GM19239 (cell line): ENCODE data around the gene SALL1.

Experiments
- DNase-seq: peaks from one replicate; pipeline ENCODE4 v3.0.0; 2011; ENCODE audit warnings: low spot score; ENCODE audit not compliant: insufficient read length
- FAIRE-seq: peaks from 2 replicates; lab custom pipeline; 2011; peaks lifted over from hg19 to GRCh38; lab: Jason Lieb, UNC

SALL1 gene

DNA sequence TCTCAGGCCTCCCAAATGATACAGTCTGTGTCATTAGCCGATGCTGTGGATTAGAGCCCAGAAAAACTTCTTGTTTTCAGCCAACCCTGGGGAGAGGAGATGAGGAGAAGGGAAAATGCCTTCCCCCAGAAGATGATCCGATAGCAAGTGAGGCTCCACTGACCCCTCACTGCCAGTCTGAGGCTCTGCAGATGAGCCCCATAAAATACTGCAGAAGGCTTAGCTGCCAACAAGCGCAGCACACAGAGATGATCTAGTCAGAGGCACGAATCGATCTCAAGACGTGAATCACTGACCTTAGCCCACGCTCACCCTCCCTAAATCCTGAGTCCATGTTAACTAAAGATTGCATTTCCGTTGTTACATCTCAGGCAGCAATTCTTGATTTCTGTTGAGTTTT lies 31.5 kb downstream of the SALL1 start:
- DNase-seq, result no peak
- no peak for FAIRE-seq

DNA sequence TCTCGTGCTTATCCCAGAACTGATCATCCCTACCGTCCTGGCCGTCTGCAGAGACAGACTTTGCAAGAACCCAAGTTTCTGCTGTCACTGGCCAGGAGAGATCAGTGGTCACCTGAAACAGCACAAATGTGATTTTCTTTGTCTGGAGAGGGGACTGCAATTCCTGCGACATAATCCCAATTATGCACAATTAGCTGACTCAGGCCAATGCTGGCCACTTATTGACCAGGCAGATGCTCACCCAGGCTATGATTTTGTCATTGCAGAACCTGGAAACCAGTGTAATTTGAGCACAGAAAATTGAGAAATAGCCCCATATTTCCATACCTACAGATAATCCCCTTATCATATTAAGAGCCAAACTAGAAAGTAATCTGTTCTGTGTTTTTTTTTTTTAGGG lies 34.7 kb downstream of the SALL1 start:
- no peak for FAIRE-seq

DNA sequence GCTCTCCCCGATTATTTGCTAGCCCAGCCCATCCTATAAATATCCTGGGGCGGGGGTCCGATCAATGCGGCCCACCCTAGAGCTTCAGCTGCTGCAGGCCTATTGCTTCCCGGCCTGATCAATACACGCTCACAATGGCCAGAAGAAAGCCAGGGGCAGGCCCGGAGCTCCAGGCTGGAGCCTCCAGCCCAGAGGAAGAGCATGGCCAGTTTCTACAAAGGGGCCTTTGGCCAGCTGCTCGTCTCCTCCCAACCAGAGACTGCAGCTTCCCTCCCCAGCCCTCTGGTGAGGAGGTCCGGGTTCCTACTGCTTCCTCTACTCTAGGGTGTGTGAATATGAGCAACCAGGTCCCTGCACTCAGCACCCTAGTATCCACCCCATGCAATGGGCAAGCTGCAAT lies 36.7 kb downstream of the SALL1 start:
- no peak for FAIRE-seq

More for the DNA sequence above, 34.7 kb downstream of the SALL1 start:
- no peak for DNase-seq

DNA sequence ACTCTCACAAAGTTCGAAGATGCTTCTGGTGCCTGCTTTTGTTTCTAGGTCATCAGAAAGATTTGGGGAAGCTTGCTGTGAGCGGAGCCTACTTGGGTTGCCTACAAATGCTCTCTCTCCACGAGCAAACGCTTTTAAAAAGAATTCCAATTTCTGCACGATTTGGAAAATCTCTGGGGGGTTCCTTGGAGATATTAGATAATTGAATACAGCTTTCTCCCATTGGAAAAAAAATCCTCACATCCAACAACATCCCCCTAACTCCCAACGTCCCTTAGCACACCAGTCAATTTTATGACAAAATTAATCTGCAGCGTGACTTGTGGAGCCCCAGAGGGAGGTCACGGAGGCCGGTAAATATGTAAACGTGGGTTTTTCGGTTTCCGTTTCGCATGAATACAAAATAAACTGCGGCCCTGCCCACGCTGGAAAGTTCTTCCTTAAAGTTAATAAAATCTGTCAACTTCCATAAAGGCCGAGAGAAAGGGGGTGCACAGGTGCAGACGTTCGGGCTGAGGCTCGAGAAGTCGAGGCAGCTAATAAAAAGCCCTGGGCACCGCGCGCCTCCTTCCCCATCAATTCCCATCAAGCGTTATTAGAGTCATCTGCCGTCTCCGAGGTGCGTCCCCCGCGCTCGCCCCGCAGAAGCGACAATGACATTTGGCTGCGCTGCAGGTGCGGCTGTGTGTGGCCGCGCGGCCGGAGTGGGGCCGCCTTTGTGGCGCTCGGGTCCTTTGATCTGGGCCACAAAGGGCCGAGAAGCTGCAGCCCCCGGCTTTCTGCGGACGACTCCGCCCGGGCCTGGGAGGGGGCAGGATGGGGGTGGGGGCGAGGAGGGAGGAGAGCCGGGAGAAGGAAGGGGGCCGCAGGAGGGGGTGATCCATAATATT lies 37.6 kb downstream of the SALL1 start:
- DNase-seq, result no peak
- peak; percentile 86 for FAIRE-seq

More for the DNA sequence above, 36.7 kb downstream of the SALL1 start:
- no peak for DNase-seq

DNA sequence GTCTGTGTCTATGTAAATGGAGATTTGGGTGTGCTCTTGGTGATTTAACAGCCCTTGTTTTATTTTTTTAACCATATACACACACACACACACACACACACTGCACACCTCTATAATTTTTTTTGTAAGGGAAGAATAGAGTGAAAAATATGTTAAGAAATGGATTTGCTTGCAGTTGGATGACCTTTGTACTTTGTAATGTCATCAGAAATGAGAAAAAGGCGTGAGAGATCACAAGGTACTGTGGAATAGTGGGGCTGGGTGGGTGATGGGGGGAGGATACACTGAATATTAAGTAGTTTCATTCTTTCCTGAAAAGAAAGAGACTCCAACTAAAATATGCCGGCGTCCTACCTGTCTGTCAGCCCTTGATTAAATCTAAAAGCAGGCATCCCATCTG lies 38.7 kb downstream of the SALL1 start:
- DNase-seq (no peak), FAIRE-seq (no peak)

DNA sequence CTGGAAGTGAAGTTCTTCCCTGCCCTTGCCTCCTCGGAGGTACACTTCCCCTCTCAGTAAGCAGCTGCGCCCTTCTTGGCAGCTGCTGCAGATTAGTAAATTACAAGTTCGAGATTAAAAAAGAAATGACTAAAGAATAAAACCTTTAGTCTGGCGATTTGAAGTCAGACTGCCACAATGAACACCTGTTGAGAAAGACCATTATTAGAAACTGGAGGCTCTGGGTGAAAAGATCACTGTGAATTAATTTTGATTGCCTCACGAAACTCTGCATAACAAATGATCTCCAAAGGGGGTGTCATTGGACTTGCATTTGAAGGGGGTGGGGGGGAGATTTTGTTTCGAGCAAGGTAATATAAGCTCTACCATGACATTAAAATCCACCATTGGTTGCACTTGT lies 39.3 kb downstream of the SALL1 start:
- no peak for FAIRE-seq
- DNase-seq, result no peak

DNA sequence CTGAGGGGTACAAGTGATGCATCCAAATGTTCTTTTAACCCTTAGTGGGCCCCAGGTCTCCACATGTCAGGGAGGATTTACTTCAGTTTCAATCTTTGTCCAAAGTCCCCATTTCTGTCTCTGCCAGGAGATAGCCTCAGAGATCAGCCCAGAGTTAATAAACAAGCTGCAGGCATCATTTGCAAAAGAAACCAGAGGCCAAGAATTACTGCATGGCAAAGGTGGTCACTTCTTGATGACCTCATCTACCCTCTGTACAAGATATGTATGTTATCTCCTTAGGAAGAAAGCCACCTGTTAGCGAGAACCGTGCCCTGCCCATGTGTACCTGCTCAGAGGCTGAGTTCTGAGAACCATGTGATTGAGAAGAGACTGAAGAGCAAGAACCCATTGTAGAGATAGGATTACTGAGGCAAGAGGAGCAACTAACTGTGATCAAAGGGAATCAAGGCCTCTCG lies 40.3 kb downstream of the SALL1 start:
- DNase-seq, result no peak
- FAIRE-seq, result no peak

DNA sequence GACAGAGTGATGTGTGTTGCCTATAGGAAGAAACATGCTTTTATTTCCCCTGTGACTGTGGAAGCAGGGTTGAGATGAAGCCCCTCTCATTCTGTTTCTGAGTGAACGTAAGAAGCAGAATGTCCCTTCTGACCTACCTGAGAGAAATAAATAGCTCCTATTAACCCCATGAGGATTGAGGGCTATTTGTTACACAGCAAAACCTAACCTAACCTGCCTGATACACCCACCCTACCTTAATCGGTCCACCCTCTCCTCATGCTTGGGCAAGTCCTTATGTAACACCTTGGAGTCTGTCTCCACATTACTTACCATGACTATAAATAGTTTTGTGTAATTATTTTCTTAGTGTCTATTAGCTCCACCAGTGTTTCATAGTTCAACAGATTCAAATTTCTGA lies 41.9 kb downstream of the SALL1 start:
- no peak for FAIRE-seq
- no peak for DNase-seq

DNA sequence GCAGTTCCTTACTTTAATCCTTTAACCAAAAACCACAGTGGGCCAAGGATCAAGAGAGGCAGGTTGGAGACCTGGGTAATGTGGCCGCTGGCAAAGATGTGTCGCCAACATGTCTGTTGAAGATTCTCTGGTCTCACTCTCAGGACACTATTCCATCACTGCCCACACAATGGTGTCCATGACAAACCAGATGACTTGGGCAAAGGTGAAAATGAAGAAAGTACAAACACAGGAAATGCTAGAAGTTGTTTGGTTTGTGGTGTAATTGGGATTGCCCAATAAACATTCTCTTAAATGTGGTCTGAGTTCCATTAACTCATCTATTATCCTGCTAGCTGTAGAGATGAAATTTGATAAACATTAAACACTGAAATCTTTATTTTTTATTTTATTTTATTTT lies 43.3 kb downstream of the SALL1 start:
- DNase-seq (no peak), FAIRE-seq (no peak)

DNA sequence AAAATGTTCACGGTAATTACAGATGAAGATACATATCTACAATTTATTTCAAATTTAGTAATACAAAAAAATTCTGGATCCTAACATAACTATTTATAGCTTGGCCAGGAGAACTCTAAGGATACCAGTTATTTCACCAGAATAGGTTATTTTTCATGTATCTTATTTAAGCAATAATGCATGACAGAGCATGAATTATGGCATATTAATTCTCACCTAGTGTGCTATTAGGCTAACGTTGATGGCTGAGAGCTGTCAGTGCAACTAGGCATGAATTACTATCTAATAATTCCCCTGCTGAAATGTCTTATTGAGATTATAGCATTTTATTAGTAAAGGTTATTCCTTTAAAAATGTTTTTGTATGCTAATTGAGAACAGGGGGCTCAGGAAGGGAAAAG lies 44.5 kb downstream of the SALL1 start:
- no peak for DNase-seq
- FAIRE-seq, result no peak

DNA sequence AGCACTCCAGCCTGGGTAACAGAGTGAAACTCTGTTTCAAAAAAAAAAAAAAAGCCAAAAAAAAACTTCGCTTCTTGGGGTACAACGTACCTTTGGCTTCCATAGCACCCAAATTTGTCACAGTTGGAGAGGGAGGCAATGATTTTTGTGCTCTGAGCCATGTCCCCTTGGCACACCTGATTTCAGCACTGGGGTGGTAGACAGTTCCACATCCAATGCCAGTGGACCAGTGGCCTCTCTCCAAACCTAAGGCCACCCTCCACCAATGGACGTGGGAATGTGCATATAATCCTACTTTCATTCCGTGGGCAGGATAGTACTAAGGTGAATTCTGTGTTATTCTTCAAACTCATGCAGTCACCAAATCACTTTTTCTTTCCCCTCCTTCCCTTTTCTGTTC lies 47.5 kb downstream of the SALL1 start:
- DNase-seq, result no peak
- FAIRE-seq, result no peak

DNA sequence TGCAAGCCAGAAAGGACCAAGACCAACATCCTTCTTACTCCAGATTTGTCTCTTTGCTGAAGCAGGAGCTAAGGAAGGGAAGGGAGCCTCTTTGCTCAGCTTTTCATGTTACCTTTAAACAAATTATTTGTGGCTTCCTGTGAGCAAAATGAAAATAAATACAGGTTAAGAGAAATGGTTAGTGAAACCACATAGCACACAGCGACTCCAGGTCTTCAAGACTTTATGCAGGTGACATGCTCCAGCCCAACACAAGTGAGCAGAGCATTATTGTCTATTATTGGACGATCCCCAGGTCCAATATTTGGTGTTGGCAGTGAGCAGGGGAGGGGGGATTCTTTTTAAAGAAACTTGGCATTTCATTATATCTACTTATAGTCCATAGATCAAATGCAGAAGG lies 53.3 kb downstream of the SALL1 start:
- FAIRE-seq (no peak), DNase-seq (no peak)

DNA sequence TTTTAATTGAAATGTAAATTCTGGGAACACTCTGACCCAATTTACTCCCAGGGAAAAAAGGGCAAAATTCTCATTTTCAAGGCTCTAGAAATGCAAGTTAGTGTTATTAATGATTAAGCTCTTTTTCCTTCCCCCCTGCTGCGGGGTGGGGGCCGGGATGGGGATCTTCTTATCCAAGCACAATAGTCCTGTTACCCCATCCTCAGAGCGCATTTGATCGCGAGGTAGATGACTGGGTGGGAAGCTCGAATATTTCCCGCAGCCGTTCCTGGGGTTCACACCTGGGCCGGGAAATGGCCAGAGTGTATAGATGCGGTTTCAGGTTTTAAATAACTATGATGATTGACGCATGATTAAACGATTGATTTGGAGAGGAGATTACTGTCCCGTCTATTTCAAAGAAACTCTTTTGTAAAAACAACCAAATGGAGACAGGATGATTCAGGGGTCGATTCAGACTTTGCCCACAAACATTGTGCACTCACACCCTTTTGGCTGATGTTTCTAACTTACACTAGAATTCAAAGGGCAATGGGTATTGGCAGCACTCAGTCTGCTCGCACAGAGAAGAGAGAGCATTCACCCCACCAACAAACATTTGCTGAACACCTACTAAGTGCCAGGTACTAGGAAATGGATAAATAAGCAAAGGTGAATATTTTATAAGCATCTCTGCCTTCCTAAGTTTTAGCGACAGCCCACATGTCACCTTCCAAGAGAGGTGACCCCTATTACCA lies 55.0 kb downstream of the SALL1 start:
- FAIRE-seq (no peak), DNase-seq (no peak)

DNA sequence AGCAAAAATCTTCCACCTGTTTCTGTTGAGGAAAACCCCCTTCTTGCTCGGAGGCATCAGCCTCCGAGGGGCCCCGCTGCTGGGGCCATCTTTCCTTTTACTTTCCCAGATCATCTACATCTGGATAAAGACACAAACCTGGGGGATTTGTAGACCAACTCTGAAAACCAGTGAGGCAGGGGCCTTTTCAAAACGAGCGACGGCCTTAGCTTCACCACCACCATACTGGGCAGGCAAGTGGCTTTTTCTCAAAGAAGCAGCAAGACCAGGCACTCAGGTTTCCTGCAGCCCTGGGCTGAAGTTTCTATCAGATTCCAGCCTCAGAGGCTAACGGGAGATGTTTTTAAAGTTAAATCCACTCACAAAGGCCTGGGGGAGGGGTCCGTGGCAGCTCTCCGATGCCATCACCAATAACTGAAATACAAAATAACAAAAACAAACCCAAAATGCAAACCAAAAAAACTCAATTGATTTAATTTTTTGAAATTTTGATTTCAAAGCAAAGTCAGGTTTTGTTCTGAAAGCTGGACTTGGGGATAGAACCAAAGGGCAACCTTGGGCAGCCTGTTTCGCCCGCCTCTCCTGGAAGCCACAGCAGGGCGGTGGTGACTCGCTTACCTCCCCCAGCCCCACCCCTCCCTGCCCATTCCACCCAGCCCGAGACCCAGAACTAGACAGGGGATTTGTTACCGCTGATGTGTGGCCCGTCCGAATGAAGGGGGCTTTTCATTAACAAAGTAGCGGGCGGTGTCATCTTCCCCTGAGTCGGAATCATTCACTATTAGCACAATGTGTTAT lies 55.8 kb downstream of the SALL1 start:
- FAIRE-seq, result no peak
- no peak for DNase-seq

DNA sequence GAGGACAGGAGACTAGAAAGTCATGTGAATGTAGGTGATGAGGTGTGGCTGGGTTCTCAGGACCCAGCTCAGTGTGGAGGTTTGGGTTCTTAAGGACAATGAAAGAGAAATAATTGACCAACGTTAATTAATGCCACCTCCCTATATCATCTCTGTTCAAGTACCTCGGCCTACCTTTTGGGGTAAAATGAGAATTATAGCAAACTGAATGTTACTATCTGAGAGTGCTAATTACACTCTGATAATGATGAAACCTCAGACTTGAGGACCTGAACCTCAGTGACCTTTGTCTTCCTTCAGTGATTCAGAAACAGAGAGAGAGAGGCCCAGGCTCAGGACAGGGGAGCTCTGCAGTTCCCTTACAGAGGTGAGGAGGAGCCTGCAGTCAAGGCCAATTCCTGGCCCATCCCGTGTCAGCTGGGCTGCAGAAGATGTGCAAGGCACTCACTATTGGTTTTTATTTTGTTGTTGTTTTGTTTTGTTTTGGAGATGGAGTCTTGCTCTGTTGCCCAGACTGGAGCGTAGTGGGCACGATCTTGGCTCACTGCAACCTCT lies 57.3 kb downstream of the SALL1 start:
- DNase-seq (no peak), FAIRE-seq (no peak)
